GM23248 (cell line): ENCODE measurements around the gene SEMA5A.

ENCODE experiments used
- EZH2 ChIP-seq: fragments of 200-600 bp; sonication (generic); IDR thresholded peaks from 2 replicates; pipeline ENCODE4 v1.6.1; 2018; ENCODE audit warnings: antibody characterized with exemption, mild to moderate bottlenecking; ENCODE audit not compliant: insufficient read depth, poor library complexity, severe bottlenecking
- EZH2phosphoT487 ChIP-seq: fragments of 200-600 bp; sonication (generic); IDR thresholded peaks from 2 replicates; pipeline ENCODE4 v1.6.1; 2018; ENCODE audit warnings: antibody characterized with exemption, moderate library complexity, mild to moderate bottlenecking, low read depth; ENCODE audit not compliant: insufficient read depth

- no peak for TF ChIP-seq EZH2
- no peak for TF ChIP-seq EZH2phosphoT487
Observed at GRCh38 chr5:9201761-9202160, 344.1 kb downstream of the SEMA5A start.
